GM12874 (cell line): ENCODE data around the gene MYH10.

Experiments
- TF ChIP-seq, protein P1 (sequence below): IDR thresholded peaks from 2 replicates; pipeline ENCODE4 v1.5.1; 2011; ENCODE audit warnings: low read depth, mild to moderate bottlenecking, control low read depth, low read length, moderate library complexity; ENCODE audit not compliant: insufficient read depth

The MYH10 gene

DNA sequence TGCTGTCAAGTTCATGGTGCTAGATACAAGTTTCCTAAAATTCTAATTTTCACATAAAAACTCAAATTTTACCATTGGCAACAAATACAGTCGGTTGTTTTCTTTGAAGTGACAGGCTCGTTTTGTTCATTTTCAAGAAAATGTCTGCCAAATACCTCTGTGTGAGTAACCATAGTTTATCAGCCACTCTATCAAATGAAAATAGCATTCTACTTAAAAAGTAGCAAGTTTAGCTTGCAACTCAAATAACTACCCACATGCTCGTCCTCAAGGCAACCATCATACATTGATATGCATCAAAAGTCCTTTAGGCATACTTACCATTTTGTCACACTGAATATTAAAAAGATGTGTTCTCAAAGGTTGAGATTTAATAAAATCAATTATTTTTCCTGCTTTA, 11.7 kb downstream of the MYH10 start:
- TF ChIP-seq, protein P1, sequence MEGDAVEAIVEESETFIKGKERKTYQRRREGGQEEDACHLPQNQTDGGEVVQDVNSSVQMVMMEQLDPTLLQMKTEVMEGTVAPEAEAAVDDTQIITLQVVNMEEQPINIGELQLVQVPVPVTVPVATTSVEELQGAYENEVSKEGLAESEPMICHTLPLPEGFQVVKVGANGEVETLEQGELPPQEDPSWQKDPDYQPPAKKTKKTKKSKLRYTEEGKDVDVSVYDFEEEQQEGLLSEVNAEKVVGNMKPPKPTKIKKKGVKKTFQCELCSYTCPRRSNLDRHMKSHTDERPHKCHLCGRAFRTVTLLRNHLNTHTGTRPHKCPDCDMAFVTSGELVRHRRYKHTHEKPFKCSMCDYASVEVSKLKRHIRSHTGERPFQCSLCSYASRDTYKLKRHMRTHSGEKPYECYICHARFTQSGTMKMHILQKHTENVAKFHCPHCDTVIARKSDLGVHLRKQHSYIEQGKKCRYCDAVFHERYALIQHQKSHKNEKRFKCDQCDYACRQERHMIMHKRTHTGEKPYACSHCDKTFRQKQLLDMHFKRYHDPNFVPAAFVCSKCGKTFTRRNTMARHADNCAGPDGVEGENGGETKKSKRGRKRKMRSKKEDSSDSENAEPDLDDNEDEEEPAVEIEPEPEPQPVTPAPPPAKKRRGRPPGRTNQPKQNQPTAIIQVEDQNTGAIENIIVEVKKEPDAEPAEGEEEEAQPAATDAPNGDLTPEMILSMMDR: no peak

GRCh38 chr17:8614988-8615387, 15.5 kb downstream of the MYH10 start:
- TF ChIP-seq, protein P1: no peak

DNA sequence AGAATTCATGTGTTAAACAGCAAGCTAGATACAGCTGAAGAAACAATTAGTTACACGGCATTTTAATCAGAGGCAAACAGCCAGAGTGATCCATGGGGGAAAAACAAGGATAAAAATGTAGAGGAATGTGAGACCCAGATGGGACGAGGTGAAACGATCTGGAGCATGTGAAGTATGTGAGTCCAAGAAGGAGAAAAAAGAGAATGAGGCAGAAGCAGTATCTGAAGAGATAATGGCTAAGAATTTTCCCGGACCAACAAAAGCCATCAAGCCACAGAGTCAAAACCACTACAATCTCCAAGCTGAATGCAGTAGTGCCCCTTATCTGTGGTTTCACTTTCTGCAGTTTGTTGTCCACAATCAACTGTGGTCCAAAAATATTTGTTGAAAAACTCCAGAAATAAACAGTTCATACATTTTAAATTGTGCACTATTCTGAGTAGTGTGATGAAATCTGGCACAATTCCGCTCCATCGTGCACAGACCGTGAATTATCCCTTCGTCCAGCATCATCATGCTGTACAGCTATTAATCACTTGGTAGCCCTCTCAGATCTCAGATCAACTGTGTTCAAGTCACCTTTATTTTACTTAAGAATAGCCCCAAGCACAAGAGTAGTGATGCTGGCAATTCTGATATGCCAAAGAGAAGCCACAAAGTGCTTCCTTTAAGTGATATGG, 18.8 kb downstream of the MYH10 start:
- TF ChIP-seq, protein P1: no peak

DNA sequence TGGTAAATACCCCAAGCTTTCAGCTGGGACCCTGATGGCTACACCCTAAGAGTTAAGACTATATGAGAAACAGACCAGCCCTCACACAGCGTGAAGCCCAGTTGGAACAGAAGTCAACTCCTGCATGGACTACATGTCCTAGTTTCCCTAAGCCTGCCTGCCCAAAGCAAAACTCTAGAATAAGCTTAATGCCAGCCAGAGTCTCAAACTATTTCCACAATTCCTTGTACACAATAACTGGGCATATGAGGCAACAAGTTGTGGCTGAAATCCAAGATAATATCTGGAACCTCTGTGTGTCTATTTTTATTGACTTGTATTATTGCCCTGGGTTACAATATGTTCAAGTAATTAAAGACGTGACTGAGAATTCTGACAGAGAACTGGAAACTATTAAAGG, 19.4 kb downstream of the MYH10 start:
- TF ChIP-seq, protein P1: no peak

DNA sequence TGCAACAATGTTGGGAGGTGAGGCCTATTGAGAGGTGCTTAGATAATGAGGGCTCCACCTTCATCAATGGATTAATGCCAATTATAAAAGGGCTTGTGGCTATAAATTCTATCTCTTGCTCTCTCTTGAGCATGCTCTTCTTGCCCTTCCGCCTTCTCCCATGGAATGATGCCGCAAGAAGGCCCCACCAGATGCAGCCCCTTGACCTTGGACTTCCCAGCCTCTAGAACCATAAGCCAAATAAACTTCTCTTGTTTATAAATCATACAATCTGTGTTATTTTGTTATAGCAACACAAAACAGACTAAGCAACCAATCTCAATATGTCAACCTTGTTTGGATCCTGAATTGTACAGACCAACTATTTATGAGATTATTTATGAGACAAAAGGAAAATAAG, 20.0 kb downstream of the MYH10 start:
- TF ChIP-seq, protein P1: no peak

- TF ChIP-seq, protein P1: no peak
These were observed 20.6 kb downstream of the MYH10 start for GRCh38 chr17:8609910-8610309.

GRCh38 chr17:8608001-8608400, 22.5 kb downstream of the MYH10 start:
- TF ChIP-seq, protein P1: no peak
